Fibroblast of mammary gland (primary cell): ENCODE data around the gene WNK4.

Experiments
- DNase-seq: peaks from one replicate; pipeline ENCODE4 v3.0.0-alpha.2; 2010; ENCODE audit warnings: low read depth
- H3K4me3 ChIP-seq: 2 replicates; pipeline ENCODE4 v1.5.1; 2011; ENCODE audit warnings: low read depth, mild to moderate bottlenecking, low read length, moderate library complexity; ENCODE audit not compliant: control insufficient read depth
- CTCF ChIP-seq: conservative IDR thresholded peaks from 2 replicates; pipeline ENCODE4 v1.5.1; 2011; ENCODE audit warnings: low read depth, low read length, inconsistent platforms; ENCODE audit not compliant: control insufficient read depth, insufficient read depth

Gene WNK4

GRCh38 chr17:42774066-42774745 is 6.2 kb upstream of the WNK4 start:
- DNase-seq = no peak
- peak overlapping the region; percentile 98 for H3K4me3 ChIP-seq
- TF ChIP-seq CTCF = no peak

- no peak overlapping the region for H3K4me3 ChIP-seq
- no peak for TF ChIP-seq CTCF
- no peak for DNase-seq
Measured at GRCh38 chr17:42775534-42776098, 4.8 kb upstream of the WNK4 start.

GRCh38 chr17:42778570-42778969 is 1.8 kb upstream of the WNK4 start:
- no peak for TF ChIP-seq CTCF
- DNase-seq = no peak
- no peak overlapping the region for H3K4me3 ChIP-seq

GRCh38 chr17:42779304-42779935 is 990 bp upstream of the WNK4 start:
- no peak overlapping the region for H3K4me3 ChIP-seq
- TF ChIP-seq CTCF = no peak

GRCh38 chr17:42780851-42781638 is 635 bp downstream of the WNK4 start:
- no peak for TF ChIP-seq CTCF
- H3K4me3 ChIP-seq = peak overlapping the region; percentile 64
- DNase-seq = no peak

More at GRCh38 chr17:42779304-42779935, 990 bp upstream of the WNK4 start:
- DNase-seq = no peak

- peak overlapping the region; percentile 64 for H3K4me3 ChIP-seq
- TF ChIP-seq CTCF = no peak
- DNase-seq = no peak
Measured at GRCh38 chr17:42781639-42782165, 1.3 kb downstream of the WNK4 start.
